Measurements from ENCODE around the gene ZNF654. TPM values are rescaled to one million over a fixed set of nuclear protein-coding genes. Genes with fewer than 3 reads are reported as not detected.

Gene ZNF654
- polyA plus RNA-seq, 3 donors from 2014 or later: 7.0 to 13.6 (median 7.5) TPM

GRCh38 chr3:88132894-88133293 lies 73.8 kb downstream of the ZNF654 start:
- peaks cover 6 to 24% (median 8%) of the 10 kb centered on the region in 3 donors for H3K36me3 Mint-ChIP-seq
- H3K9me3 Mint-ChIP-seq: no peaks in the 10 kb centered on the region
- peaks cover 0 to 1% (median 0%) of the 10 kb centered on the region in 3 donors for H3K27me3 Mint-ChIP-seq (ENCODE audit: low read depth in 3 of 3)
- peaks cover 1 to 9% of the 10 kb centered on the region in 2 donors for H3K4me1 Mint-ChIP-seq
- peak overlapping the region in 1 of 6 donors; percentile 18 for H3K27ac Mint-ChIP-seq
- no peak overlapping the region for H3K4me3 Mint-ChIP-seq
- no peak for DNase-seq

DNA sequence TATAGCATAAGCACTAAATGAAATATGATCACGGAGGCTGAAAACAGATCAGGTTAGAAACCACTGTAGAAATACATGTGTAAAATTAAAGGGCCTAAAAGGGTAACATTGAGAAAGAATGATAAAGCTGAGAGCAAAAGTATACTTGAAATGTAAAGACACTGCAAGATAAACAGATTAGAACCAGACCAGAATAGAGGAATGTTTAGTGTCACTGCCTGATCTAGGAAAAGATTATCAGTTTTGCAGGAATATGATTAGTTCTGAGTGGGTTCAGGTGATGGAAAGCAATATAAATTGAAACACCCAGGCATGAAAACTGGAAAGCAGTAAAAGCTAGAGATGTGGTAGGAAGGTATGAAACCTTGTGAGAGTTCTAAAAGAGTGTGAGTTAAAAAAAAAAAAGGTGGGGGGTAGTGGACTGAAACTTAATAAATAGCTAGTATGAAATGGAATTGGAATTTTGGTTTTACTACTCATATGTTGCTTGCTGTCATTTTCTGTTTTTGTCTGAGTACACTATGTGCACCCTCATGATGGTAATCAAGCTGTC lies 74.7 kb downstream of the ZNF654 start:
- Mint-ChIP-seq H3K27ac (no peak overlapping the region), H3K36me3 (peaks cover 6 to 24% (median 9%) of the 10 kb centered on the region in 3 donors), H3K27me3 (ENCODE audit: low read depth in 3 of 3) (peaks cover 0 to 1% (median 0%) of the 10 kb centered on the region in 3 donors), H3K9me3 (no peaks in the 10 kb centered on the region), H3K4me1 (peaks cover 1 to 9% of the 10 kb centered on the region in 2 donors), H3K4me3 (no peak overlapping the region)
- no peak for DNase-seq

GRCh38 chr3:88137836-88138235 lies 78.8 kb downstream of the ZNF654 start:
- Mint-ChIP-seq H3K27ac (no peak overlapping the region), H3K36me3 (peaks cover 15 to 24% (median 21%) of the 10 kb centered on the region in 3 donors), H3K4me3 (no peak overlapping the region), H3K4me1 (peaks cover 0 to 1% of the 10 kb centered on the region in 2 donors), H3K9me3 (no peaks in the 10 kb centered on the region), H3K27me3 (ENCODE audit: low read depth in 3 of 3) (peaks cover 0 to 1% (median 0%) of the 10 kb centered on the region in 3 donors)
- DNase-seq: no peak

- H3K36me3 Mint-ChIP-seq: peaks cover 13 to 21% (median 15%) of the 10 kb centered on the region in 3 donors
- no peaks in the 10 kb centered on the region for H3K4me1 Mint-ChIP-seq
- no peak overlapping the region for H3K4me3 Mint-ChIP-seq
- peak overlapping the region in 1 of 6 donors; percentile 2 for H3K27ac Mint-ChIP-seq
- DNase-seq: no peak
- H3K9me3 Mint-ChIP-seq: no peaks in the 10 kb centered on the region
- no peaks in the 10 kb centered on the region for H3K27me3 Mint-ChIP-seq (ENCODE audit: low read depth in 3 of 3)
These were observed 82.5 kb downstream of the ZNF654 start for GRCh38 chr3:88141458-88142083.

- no peaks in the 10 kb centered on the region for H3K9me3 Mint-ChIP-seq
- DNase-seq: no peak
- H3K27ac Mint-ChIP-seq: peak overlapping the region in 1 of 6 donors; percentile 58
- H3K4me3 Mint-ChIP-seq: no peak overlapping the region
- peaks cover 0 to 2% of the 10 kb centered on the region in 2 donors for H3K4me1 Mint-ChIP-seq
- H3K36me3 Mint-ChIP-seq: peaks cover 13 to 21% (median 15%) of the 10 kb centered on the region in 3 donors
- no peaks in the 10 kb centered on the region for H3K27me3 Mint-ChIP-seq (ENCODE audit: low read depth in 3 of 3)
These were observed 83.1 kb downstream of the ZNF654 start for GRCh38 chr3:88142094-88142624.

DNA sequence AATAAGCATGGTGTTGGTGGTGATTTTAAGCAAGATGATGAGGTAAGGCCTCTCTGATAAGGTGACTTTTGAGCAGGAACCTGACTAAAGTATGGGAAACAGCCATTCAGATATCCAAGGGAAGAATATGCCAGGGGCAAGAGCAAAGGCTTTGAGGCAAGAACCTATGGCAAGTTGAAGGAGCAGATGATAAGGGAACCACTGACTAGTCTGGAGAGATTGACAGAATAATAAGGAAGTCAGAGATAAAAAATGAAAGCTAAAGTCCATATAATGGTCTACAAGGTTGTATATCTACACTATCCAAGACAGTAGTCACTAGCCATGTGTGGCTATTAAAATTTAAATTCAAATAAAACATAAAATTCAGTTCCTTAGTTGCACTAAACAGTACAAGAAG lies 88.2 kb downstream of the ZNF654 start:
- no peaks in the 10 kb centered on the region for H3K9me3 Mint-ChIP-seq
- peak overlapping the region in 2 of 5 donors; percentile 43 for H3K4me3 Mint-ChIP-seq

DNA sequence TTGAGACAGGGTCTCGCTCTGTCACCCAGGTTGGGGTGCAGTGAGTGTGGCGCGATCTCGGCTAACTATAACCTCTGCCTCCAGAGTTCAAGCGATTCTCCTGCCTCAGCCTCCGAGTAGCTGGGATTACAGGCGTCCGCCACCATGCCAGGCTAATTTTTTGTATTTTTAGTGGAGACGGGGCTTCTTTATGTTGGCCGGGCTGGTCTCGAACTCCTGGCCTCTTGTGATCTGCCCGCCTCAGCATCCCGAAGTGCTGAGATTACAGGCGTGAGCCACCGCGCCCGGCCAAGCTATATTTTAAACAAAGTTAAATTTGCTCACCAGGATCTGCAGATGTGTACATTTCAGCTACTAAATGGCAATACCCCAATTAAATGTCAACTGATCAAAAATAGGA lies 89.6 kb downstream of the ZNF654 start:
- DNase-seq: no peak
- peaks cover 37 to 43% of the 10 kb centered on the region in 2 donors for H3K4me1 Mint-ChIP-seq
- H3K4me3 Mint-ChIP-seq: peak overlapping the region; percentile 98 to 100 (median 99)
- no peaks in the 10 kb centered on the region for H3K9me3 Mint-ChIP-seq
- peaks cover 0 to 3% (median 0%) of the 10 kb centered on the region in 3 donors for H3K36me3 Mint-ChIP-seq
- peak overlapping the region; percentile 82 to 95 (median 91) for H3K27ac Mint-ChIP-seq
- H3K27me3 Mint-ChIP-seq (ENCODE audit: low read depth in 3 of 3): peaks cover 0 to 11% (median 8%) of the 10 kb centered on the region in 3 donors

More for the DNA sequence above, 88.2 kb downstream of the ZNF654 start:
- peak overlapping the region in 1 of 6 donors; percentile 8 for H3K27ac Mint-ChIP-seq
- peaks cover 0 to 11% (median 8%) of the 10 kb centered on the region in 3 donors for H3K27me3 Mint-ChIP-seq (ENCODE audit: low read depth in 3 of 3)
- H3K36me3 Mint-ChIP-seq: peaks cover 0 to 2% (median 2%) of the 10 kb centered on the region in 3 donors
- peaks cover 30 to 32% of the 10 kb centered on the region in 2 donors for H3K4me1 Mint-ChIP-seq
- no peak for DNase-seq

- Mint-ChIP-seq H3K27ac (peak overlapping the region; percentile 82 to 95 (median 91)), H3K9me3 (no peaks in the 10 kb centered on the region), H3K4me3 (peak overlapping the region; percentile 98 to 100 (median 99)), H3K4me1 (peaks cover 37 to 43% of the 10 kb centered on the region in 2 donors), H3K36me3 (peaks cover 0 to 3% (median 0%) of the 10 kb centered on the region in 3 donors), H3K27me3 (ENCODE audit: low read depth in 3 of 3) (peaks cover 0 to 11% (median 8%) of the 10 kb centered on the region in 3 donors)
- DNase-seq: no peak
These were observed 90.0 kb downstream of the ZNF654 start for GRCh38 chr3:88149101-88149508.

DNA sequence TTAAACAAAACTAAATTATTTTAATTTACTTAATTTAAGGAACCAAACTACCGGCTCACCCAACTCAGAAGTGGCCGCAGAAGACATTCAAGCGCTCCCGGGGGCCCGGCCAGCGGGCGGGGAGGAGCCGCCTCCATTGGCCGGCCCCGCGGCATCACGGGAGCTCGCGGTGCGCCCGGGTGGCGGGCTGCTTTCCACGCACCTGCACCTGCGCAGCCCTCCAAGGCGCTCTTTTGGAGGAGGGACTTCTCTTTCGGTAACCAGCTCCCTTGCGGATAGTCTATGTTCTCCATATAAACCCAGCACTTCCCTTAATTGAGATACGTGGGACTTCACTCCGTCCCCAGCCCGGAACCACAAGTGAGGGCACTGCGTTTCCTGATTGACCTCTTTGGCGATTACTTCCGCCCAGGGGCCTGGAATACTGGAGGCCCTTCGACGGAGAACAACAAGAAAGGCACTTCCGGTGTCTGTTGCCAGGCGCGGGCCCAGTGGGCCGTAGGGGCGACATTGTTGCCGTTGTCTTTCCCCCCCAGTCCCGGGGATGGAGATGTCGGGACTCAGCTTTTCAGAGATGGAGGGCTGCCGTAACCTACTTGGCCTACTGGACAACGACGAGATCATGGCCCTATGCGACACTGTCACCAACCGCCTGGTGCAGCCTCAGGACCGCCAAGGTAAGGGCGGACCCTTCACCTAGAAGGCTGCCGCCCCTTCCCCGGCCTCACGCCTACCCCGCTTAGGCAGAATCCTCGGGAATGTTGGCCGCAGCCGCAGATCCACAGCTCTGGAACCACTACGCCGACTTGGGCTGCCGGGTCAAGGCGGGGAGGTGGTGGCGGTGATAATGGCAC lies 90.7 kb downstream of the ZNF654 start, which contains the start of gene C3orf38:
Gene C3orf38, plus strand, starts transcription at position 451 of the 854 bp plus-strand sequence. Its CDS starts 94 bp downstream, at position 545.
- DNase-seq: peak; percentile 81 to 82 (median 82)
- H3K4me1 Mint-ChIP-seq: peaks cover 37 to 43% of the 10 kb centered on the region in 2 donors
- H3K27me3 Mint-ChIP-seq (ENCODE audit: low read depth in 3 of 3): peaks cover 0 to 11% (median 8%) of the 10 kb centered on the region in 3 donors
- H3K4me3 Mint-ChIP-seq: peak within 1 kb of the TSS; percentile 98 to 100 (median 99)
- no peaks in the 10 kb centered on the region for H3K9me3 Mint-ChIP-seq
- peak within 1 kb of the TSS; percentile 95 to 99 (median 98) for H3K27ac Mint-ChIP-seq
- H3K36me3 Mint-ChIP-seq: peaks cover 0 to 7% (median 0%) of the 10 kb centered on the region in 3 donors

DNA sequence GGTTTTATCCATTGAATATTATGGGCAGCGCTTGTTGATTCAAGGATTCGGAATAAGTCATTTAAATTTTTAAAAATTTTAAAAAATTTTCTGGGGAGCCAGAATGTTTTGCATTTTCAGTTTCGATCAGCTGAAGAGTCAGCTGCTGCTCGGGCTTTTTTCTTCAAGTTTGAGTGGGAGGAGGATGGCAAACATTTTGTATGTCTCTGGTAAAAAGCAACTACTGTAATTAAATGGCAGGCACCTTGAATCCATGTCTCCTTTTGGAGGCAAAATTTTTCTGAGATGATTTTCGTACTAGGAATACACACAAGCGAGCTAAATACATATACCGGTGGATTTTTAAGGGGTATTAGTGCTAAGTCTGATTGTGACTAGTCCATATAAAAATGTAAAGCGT lies 91.3 kb downstream of the ZNF654 start:
- Mint-ChIP-seq H3K27me3 (ENCODE audit: low read depth in 3 of 3) (peaks cover 0 to 11% (median 8%) of the 10 kb centered on the region in 3 donors), H3K9me3 (no peaks in the 10 kb centered on the region), H3K36me3 (peaks cover 0 to 7% (median 0%) of the 10 kb centered on the region in 3 donors), H3K4me3 (peak overlapping the region; percentile 98 to 100 (median 99)), H3K4me1 (peaks cover 37 to 43% of the 10 kb centered on the region in 2 donors), H3K27ac (peak overlapping the region; percentile 95 to 99 (median 98))
- DNase-seq: peak; percentile 40 to 54 (median 49)

DNA sequence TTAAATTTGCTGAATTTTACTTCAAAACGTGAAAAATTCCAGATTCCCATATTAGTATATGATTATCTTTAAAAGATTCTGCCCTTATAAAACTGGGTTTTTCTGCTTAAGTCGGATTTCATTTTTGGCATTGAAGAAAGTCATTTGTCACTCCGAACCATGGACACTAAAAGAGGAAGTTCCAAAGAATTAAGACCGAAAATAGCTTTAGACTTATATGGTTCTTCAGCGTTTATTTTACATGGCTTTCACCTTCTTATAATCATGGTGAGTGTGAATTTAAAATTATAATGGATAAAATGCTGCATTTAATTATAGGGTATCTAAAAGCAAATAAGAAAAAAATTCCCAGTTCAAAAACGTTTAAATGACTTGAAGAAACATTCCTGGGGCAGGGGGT lies 91.8 kb downstream of the ZNF654 start:
- H3K27me3 Mint-ChIP-seq (ENCODE audit: low read depth in 3 of 3): peaks cover 0 to 11% (median 8%) of the 10 kb centered on the region in 3 donors
- no peak for DNase-seq
- H3K9me3 Mint-ChIP-seq: no peaks in the 10 kb centered on the region
- H3K4me1 Mint-ChIP-seq: peaks cover 37 to 45% of the 10 kb centered on the region in 2 donors
- peaks cover 0 to 10% (median 3%) of the 10 kb centered on the region in 3 donors for H3K36me3 Mint-ChIP-seq
- H3K4me3 Mint-ChIP-seq: peak overlapping the region; percentile 98 to 100 (median 99)
- H3K27ac Mint-ChIP-seq: peak overlapping the region; percentile 95 to 99 (median 98)

DNA sequence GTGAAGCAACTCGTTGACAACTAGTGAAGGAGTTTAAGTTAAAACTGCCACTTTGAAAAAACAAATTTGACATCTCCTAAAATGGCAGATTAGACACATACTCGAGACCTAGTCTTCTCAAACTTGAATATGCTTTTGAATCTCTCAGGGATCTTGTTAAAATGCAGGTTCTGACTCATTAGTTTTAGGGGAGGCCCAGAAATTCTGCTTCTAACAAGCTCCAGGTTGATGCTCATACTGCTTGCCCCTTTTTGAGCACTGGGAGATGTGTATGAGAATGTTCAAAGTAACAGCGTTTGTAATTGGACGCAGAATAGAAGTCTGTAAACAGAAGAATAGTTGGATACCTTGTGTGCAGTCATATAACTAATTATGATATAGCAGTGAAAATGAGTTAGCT lies 92.3 kb downstream of the ZNF654 start:
- Mint-ChIP-seq H3K4me3 (peak overlapping the region; percentile 53 to 99 (median 69)), H3K9me3 (no peaks in the 10 kb centered on the region), H3K27me3 (ENCODE audit: low read depth in 3 of 3) (peaks cover 0 to 11% (median 8%) of the 10 kb centered on the region in 3 donors), H3K27ac (peak overlapping the region; percentile 39 to 99 (median 96)), H3K36me3 (peaks cover 0 to 15% (median 9%) of the 10 kb centered on the region in 3 donors), H3K4me1 (peaks cover 37 to 51% of the 10 kb centered on the region in 2 donors)
- DNase-seq: no peak

GRCh38 chr3:88152841-88153240 lies 93.8 kb downstream of the ZNF654 start:
- Mint-ChIP-seq H3K36me3 (peaks cover 0 to 26% (median 15%) of the 10 kb centered on the region in 3 donors), H3K27me3 (ENCODE audit: low read depth in 3 of 3) (peaks cover 0 to 11% (median 8%) of the 10 kb centered on the region in 3 donors), H3K4me3 (no peak overlapping the region), H3K27ac (peak overlapping the region in 2 of 6 donors; percentile 47 to 50), H3K9me3 (no peaks in the 10 kb centered on the region), H3K4me1 (peaks cover 38 to 65% of the 10 kb centered on the region in 2 donors)
- DNase-seq: no peak
